ENCODE results near the gene FILIP1L.

- TF ChIP-seq, protein P1, sequence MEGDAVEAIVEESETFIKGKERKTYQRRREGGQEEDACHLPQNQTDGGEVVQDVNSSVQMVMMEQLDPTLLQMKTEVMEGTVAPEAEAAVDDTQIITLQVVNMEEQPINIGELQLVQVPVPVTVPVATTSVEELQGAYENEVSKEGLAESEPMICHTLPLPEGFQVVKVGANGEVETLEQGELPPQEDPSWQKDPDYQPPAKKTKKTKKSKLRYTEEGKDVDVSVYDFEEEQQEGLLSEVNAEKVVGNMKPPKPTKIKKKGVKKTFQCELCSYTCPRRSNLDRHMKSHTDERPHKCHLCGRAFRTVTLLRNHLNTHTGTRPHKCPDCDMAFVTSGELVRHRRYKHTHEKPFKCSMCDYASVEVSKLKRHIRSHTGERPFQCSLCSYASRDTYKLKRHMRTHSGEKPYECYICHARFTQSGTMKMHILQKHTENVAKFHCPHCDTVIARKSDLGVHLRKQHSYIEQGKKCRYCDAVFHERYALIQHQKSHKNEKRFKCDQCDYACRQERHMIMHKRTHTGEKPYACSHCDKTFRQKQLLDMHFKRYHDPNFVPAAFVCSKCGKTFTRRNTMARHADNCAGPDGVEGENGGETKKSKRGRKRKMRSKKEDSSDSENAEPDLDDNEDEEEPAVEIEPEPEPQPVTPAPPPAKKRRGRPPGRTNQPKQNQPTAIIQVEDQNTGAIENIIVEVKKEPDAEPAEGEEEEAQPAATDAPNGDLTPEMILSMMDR (IDR thresholded peaks at IDR 0.05 in 2 of 3, conservative IDR thresholded peaks at IDR 0.05 in 1 of 3; ENCODE audit: borderline replicate concordance in 1 of 3, insufficient read depth in 1 of 3, low read depth in 2 of 3, low read length in 2 of 3) = no peak
- TF ChIP-seq POLR2AphosphoS5 (IDR thresholded peaks at IDR 0.05; ENCODE audit: low read depth, low read length) (no peak), YY1 (IDR thresholded peaks at IDR 0.05; ENCODE audit: extremely low read depth, insufficient replicate concordance, low read depth, low read length) (no peak), POLR2A (IDR thresholded peaks at IDR 0.05; ENCODE audit: borderline replicate concordance, extremely low read depth, insufficient read depth, insufficient read length) (no peak), RAD21 (IDR thresholded peaks at IDR 0.05; ENCODE audit: low read depth) (no peak), REST (IDR thresholded peaks at IDR 0.05; ENCODE audit: low read depth) (no peak), EZH2 (IDR thresholded peaks at IDR 0.05) (no peak), ZNF274 (IDR thresholded peaks at IDR 0.05; ENCODE audit: low read depth, low read length) (no peak)
- TF ChIP-seq, protein P2, sequence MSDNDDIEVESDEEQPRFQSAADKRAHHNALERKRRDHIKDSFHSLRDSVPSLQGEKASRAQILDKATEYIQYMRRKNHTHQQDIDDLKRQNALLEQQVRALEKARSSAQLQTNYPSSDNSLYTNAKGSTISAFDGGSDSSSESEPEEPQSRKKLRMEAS (IDR thresholded peaks at IDR 0.05) = no peak
Observed at GRCh38 chr3:99862208-99862607, 252.1 kb downstream of the FILIP1L start.

All from HCT116 (cell line).